NCI-H1436 treated with DMSO at 0.1 percent for 48 hours (cell line): ENCODE measurements around the gene RTN4RL1.
"Not testable (repeated sequence)": the region's sequence is repeated elsewhere in the genome, so short reads cannot be mapped to it uniquely, and the experiment has no call there.

Experiments used
- DNase-seq: peaks from one replicate; lab custom pipeline; 2025; lab: John Stamatoyannopoulos, UW

Gene RTN4RL1

DNA sequence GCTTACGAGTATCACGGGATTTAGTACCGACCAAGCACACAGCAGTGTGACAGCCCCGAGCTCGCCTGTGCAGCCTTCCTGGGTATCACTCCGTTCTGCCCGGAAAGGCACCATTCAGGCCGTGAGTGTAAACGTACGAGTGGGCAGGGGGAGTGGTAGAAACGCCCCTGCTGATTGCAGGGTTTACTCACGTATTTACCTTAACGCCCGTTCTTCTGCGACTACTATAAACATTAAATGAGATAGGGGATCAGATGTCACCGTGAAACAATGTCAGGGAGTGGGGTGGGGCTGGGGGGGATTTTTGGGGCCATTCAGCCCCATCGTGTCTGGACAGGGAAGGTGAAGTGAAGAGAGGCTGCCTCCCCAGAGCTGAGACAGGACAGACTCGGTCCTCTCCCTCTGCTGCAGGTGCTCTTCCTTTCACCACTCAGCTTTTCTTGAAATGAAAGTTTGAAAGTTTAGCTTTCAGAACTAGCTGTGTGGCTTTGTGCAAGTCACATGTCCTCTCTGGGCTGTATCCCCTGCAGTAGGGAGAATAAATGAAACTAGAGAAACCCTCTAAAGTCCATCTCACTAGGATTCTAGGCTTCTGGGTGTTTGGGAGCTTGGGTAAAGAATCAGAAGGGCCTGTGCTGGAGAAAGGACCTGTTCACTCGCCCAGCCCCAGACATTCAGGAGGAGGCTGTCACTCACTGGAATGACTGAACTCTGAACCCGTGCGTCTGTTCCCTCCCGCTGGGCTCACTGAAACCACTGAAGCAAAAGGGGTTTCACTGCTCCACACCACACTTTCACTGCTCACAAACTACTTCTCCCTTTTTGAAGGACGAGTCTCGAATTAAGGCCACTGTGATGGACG, 128.7 kb downstream of the RTN4RL1 start:
- DNase-seq, result no peak

DNA sequence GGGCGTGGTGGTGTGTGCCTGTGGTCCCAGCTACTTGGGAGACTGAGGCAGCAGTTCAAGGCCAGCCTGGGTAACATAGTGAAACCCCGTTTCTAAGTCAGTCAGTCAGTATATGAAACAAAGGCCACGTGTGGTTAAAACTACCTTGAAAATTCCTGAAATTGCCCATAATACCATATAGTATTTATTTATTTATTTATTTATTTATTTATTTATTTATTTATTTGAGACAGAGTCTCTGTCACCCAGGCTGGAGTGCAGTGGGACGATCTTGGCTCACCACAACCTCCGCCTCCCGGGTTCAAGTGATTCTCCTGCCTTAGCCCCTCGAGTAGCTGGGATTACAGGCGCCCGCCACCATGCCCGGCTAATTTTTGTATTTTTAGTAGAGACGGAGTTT, 129.7 kb downstream of the RTN4RL1 start:
- not testable (repeated sequence) for DNase-seq

GRCh38 chr17:1894753-1895339, 130.3 kb downstream of the RTN4RL1 start:
- no peak for DNase-seq

GRCh38 chr17:1890758-1891450, 134.2 kb downstream of the RTN4RL1 start:
- DNase-seq, result no peak

DNA sequence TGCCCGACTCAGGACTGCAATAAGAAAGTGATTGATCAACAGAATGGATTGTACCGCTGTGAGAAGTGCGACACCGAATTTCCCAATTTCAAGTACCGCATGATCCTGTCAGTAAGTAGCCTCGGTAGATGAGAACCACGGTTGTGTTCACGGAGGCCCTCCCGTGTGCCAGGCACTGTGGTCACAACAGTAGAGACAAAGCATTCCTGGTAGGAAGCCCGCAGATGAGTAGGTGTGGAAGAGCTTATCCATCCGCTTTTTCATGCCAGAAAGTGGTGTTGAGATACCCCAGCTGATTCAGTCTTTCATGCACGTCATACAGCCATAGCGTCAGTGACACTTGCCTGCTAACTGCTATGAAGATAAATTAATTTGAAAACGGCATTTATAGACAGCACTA, 136.4 kb downstream of the RTN4RL1 start:
- DNase-seq, result no peak
